Choroid plexus epithelial cell (primary cell): ENCODE measurements around the gene MAGEA9B.
A peak's percentile ranks its signal among the peaks of the same experiment; 100 is the strongest.
"Not testable (repeated sequence)": the region's sequence is repeated elsewhere in the genome, so short reads cannot be mapped to it uniquely, and the experiment has no call there.

ENCODE experiments used
- DNase-seq: peaks from one replicate; pipeline ENCODE4 v3.0.0-alpha.2; 2010; ENCODE audit warnings: low read depth
- H3K4me3 ChIP-seq: 2 replicates; pipeline ENCODE4 v1.5.1; 2011; ENCODE audit warnings: low read depth, mild to moderate bottlenecking, control low read depth, low read length, moderate library complexity
- TF ChIP-seq, protein P1 (sequence below): conservative IDR thresholded peaks from 2 replicates; pipeline ENCODE4 v1.5.1; 2011; ENCODE audit warnings: low read depth, mild to moderate bottlenecking, control low read depth, inconsistent platforms, low read length, moderate library complexity

The MAGEA9B gene

DNA sequence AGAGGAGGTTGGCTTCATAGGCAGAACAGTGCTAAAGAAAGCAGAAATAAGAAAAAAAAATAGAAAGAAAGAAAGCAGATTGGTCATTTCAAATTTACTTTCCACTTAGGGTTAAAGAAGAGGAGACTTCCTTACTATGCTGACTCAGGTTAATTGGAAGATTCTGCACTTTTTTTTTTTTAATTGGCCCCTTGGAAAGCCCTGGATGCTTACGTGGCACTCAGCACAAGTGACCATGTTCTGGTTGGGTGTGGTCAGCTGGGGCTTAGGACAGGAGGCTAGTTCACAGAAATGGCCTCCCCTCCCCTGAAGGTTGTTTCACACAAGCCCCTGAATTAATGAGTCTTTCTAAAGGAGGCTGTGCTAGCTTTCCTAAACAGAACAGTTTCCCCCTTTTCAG, 14.5 kb downstream of the MAGEA9B start:
- no peak overlapping the region for H3K4me3 ChIP-seq
- TF ChIP-seq, protein P1, sequence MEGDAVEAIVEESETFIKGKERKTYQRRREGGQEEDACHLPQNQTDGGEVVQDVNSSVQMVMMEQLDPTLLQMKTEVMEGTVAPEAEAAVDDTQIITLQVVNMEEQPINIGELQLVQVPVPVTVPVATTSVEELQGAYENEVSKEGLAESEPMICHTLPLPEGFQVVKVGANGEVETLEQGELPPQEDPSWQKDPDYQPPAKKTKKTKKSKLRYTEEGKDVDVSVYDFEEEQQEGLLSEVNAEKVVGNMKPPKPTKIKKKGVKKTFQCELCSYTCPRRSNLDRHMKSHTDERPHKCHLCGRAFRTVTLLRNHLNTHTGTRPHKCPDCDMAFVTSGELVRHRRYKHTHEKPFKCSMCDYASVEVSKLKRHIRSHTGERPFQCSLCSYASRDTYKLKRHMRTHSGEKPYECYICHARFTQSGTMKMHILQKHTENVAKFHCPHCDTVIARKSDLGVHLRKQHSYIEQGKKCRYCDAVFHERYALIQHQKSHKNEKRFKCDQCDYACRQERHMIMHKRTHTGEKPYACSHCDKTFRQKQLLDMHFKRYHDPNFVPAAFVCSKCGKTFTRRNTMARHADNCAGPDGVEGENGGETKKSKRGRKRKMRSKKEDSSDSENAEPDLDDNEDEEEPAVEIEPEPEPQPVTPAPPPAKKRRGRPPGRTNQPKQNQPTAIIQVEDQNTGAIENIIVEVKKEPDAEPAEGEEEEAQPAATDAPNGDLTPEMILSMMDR: no peak
- DNase-seq: no peak

DNA sequence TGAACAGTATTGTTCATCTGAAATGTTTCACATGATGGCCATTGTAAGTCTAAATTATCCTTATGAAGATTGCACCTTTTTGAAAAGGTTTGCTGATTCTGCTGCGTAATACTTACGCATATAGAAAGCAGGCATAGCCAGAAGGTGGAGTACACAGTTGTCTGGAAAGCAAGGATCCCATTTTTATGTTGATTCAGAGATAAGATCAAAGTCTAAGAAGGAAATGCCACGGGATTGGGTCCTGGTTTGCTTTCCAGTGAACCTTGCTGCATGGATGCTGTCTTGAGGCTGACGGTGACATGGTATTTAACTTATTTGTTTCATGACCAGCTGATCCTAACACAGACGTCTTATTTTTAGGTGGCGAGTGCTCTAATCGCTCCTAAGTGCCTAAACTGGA, 15.5 kb downstream of the MAGEA9B start:
- H3K4me3 ChIP-seq: no peak overlapping the region
- TF ChIP-seq, protein P1: no peak
- no peak for DNase-seq

DNA sequence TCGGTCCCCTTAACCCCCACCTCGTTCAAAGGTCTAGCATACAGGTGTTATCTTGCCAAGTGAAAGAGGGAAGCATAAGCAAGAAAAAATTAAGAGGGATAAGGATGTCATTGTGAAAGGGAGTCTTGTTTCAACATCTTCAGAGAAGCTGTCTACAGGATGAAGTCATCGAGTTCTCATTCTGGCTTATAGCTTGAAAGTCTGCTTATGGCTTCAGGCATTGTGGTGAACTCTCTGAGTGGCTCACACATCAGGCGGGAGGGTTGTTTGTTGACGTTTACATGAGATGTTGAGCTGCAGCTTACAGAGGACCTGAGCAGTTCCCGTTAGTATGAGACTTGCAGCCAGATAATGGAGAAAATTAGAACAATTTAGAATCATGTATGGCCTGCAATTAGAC, 16.6 kb downstream of the MAGEA9B start:
- DNase-seq: peak; percentile 73
- H3K4me3 ChIP-seq: no peak overlapping the region
- TF ChIP-seq, protein P1: no peak

DNA sequence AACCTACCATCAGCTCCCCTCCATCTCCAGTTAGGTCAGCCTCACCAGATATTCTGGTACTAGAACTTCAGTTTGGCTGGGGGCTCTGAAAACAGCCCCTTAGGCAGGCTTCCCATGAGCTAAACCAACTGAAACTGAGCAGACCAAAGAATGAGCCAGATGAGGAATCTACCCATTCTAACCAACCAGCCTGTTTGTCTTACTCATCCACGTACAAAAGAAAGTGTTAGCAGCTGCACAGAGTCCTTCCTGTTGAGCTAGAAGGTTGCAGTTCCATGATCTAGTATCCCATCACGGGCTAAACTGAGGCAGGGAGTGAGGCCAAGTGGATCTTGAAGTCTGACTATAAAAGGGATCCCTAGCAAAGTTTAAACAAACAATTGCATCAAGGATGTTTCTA, 17.5 kb downstream of the MAGEA9B start:
- peak; percentile 2 for DNase-seq
- TF ChIP-seq, protein P1: no peak
- no peak overlapping the region for H3K4me3 ChIP-seq

DNA sequence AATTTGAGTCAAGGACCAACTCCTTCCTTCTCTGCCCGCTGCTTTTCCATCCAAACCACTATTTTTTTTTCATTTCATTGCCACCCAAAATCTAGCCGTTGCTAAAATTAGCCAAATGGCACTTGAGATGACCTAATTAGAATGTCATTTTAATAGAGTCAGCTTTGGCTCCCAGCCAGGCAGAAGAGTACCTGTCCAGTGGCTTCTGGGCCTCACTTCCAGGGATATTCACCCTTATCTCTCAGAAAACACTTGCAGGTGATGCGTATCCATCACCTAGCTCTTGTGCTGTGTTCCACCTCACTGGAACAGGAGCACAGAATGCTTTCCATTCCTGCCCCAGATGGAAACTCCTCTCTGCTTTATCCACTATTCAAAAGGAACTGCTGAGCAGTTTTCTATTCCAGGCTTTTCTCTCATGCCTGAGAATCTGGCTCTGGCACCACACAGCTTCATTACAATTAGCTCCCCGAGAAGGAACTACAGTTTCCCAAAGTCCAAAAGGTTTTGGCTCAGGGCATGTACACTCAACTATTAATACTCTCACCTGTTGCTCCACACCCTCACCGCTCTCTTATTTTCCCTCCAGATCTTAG, 18.5 kb downstream of the MAGEA9B start:
- TF ChIP-seq, protein P1: no peak
- DNase-seq: no peak
- no peak overlapping the region for H3K4me3 ChIP-seq

DNA sequence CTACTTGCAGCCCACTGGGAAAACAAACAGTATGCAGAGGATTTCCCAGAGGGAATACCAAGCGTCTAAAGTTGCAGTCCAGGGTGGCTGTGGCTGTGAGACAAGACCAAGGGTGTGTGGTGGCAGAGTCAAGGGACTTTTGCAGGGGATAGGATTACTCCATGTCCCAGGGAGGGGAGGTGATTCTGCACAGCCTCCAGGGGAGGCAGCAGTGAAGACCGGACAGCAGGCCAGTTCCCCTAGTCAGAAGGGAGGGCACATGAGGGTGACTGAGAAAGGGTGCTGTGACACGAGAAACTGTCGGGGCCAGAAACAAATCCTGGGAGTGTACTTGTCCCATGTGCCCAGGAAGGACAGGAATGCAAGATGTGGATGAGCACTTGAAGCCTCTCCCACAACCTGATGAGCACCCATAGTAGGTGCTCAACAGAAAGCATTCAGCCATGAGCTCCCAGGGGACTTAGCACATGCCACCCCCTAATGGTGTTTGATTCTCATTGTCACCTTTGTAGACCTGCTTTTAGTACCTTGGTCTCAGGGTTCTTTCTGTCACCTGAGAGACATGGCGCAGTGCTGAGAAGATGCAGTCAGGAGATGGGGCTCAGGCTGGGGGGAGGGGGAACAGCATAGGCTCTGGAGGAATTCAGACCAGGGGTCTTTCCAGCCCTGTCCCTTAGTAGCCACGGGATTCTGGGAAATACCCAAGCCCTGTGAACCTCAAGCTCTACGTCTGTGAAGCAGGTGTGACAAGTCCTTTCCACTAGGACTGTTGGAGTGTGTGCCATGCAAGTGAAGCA, 19.4 kb downstream of the MAGEA9B start:
- TF ChIP-seq, protein P1: no peak
- no peak for DNase-seq
- H3K4me3 ChIP-seq: no peak overlapping the region

DNA sequence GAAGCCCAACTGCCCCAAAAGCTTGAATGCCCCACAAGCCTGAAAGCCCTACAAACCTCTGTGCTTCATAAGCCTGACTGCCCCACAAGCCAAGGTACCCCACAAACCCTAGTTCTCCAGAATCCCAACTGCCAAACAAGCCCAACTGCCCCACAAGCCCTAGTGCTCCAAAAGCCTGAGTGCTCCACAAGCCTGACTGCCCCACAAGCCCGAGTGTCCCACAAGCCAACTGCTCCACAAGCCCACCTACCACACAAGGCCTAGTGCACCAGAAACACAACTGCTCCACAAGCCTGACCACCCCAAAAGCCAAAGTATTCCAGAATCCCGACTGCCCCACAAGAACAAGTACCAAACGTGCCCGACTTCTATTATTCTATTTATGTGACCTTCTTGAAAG, 23.9 kb downstream of the MAGEA9B start:
- TF ChIP-seq, protein P1: no peak
- DNase-seq: no peak
- H3K4me3 ChIP-seq: no peak overlapping the region

DNA sequence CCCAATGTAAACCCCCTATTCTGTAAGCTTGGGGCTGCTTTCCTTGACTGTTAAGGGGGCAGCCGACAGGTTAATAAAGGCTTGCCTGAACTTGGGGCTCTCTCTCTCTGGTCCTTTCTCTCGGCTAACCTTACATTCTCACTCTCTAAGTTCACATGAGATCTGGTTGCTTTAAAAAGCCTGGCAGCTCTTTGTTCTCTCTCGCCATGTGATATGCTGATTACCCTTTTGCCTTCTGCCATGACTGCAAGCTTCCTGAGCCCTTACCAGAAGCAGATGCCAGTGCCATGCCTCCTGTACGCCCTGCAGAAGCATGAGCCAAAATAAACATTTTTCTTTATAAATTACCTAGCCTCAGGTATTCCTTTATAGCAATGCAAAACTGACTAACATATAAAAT, 32.0 kb downstream of the MAGEA9B start:
- not testable (repeated sequence) for H3K4me3 ChIP-seq, DNase-seq

DNA sequence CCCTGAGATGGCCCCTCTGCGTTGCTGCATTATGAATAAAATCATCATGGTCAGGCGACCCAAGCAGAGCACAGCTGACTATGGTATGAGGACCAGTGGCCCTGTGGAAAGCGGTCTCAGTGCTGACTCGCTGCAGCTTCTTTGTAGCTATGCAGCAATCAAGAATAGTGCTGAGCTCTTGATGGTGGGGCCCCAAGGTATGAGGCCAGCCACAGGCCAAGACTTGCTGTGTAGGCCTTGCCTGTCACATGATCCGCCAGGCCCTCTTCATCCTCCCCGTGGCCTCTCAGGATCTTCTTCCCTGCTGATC, 35.4 kb downstream of the MAGEA9B start:
- DNase-seq, H3K4me3 ChIP-seq: not testable (repeated sequence)

DNA sequence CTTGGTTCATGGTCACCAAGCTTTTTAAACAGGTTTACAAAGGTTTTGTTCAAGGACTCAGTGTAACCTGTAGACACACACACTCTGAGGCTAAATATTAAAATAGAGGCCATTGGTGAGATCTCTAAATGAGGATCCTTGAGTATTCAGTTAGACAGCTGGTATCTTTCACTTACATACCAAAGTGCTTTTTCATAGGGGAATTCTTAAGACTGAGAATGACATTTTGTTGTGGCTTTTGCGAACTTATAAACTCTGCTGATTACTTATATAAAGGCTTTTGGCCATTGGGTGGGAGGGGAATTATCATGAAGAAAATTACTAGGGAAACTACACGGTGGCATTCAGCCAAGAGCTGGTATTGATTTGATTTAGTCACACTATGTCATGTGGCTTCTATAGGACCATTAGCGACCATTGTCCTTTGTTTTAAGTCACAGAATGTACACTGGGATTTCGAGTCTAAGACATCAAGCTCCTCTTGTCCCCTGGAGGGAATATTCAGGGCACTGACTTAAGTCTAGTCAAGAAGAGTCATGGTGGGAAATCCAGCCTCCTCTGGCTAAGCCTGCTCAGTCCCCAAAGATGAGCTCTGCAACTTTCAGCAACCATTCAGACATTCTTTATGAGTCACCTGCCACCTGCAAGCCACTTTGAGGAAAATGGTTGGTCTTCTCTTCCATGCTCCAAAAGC, 35.9 kb downstream of the MAGEA9B start:
- DNase-seq, H3K4me3 ChIP-seq: not testable (repeated sequence)
